SK-N-SH treated with all-trans-retinoic acid at 6 μM for 48 hours (cell line): Measurements from ENCODE around the gene GREM1.

ENCODE experiments used
- ISL1 ChIP-seq: fragments of 250-450 bp; sonication (Bioruptor Pico); IDR thresholded peaks from 2 replicates; pipeline ENCODE4 v2.1.2; 2022; ENCODE audit warnings: mild to moderate bottlenecking, moderate library complexity
- RARB ChIP-seq: fragments of 250-450 bp; sonication (Bioruptor Pico); IDR thresholded peaks from 2 replicates; pipeline ENCODE4 v1.8.0; 2021; ENCODE audit warnings: mild to moderate bottlenecking, moderate library complexity
- SNAI2 ChIP-seq: fragments of 250-450 bp; sonication (Bioruptor Pico); IDR thresholded peaks from 2 replicates; pipeline ENCODE4 v1.5.0; 2020; ENCODE audit warnings: mild to moderate bottlenecking, moderate library complexity
- TCF4 ChIP-seq: fragments of 250-450 bp; sonication (Bioruptor Pico); IDR thresholded peaks from 2 replicates; pipeline ENCODE4 v1.8.0; 2021; ENCODE audit warnings: mild to moderate bottlenecking, moderate library complexity, borderline replicate concordance
- ZC3H10 ChIP-seq: fragments of 250-450 bp; sonication (Bioruptor Pico); IDR thresholded peaks from 2 replicates; pipeline ENCODE4 v1.5.1; 2021; ENCODE audit warnings: mild to moderate bottlenecking, moderate library complexity
- TF ChIP-seq, protein P1 (sequence below): fragments of 250-450 bp; sonication (Bioruptor Pico); IDR thresholded peaks from 2 replicates; pipeline ENCODE4 v1.8.0; 2020; ENCODE audit warnings: mild to moderate bottlenecking, moderate library complexity, borderline replicate concordance
- TF ChIP-seq, protein P2 (sequence below): fragments of 250-450 bp; sonication (Bioruptor Pico); IDR thresholded peaks from 2 replicates; pipeline ENCODE4 v1.8.0; 2021; ENCODE audit warnings: low read depth, mild to moderate bottlenecking, moderate library complexity, borderline replicate concordance
- TF ChIP-seq, protein P3 (sequence below): fragments of 250-450 bp; sonication (Bioruptor Pico); IDR thresholded peaks from 2 replicates; pipeline ENCODE4 v1.5.1; 2020; ENCODE audit warnings: low read depth, mild to moderate bottlenecking, moderate library complexity

DNA sequence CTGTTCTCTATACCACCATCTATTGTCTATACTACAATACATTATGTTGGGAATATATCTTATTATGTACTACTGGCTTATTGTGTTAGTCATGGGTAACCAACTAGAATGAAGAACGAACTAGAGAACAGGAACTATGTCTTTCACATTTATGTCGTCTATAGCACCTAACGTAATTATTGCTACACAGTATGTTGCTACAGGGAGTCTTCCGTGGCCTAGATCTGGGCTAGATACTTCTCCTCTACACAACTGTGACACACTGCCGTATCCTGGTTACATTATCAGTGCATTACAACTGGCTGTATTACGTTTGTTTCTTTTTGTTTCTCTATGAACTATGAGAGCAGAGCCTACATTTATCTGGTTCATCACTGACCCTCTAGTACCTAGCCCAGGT lies 42.3 kb upstream of the GREM1 start:
- no peak for TF ChIP-seq SNAI2 (CRISPR knock-in tag)
- TF ChIP-seq ZC3H10 (CRISPR knock-in tag) = no peak
- TF ChIP-seq TCF4 (CRISPR knock-in tag) = no peak
- TF ChIP-seq ISL1 (CRISPR knock-in tag) = no peak
- TF ChIP-seq, protein P1, sequence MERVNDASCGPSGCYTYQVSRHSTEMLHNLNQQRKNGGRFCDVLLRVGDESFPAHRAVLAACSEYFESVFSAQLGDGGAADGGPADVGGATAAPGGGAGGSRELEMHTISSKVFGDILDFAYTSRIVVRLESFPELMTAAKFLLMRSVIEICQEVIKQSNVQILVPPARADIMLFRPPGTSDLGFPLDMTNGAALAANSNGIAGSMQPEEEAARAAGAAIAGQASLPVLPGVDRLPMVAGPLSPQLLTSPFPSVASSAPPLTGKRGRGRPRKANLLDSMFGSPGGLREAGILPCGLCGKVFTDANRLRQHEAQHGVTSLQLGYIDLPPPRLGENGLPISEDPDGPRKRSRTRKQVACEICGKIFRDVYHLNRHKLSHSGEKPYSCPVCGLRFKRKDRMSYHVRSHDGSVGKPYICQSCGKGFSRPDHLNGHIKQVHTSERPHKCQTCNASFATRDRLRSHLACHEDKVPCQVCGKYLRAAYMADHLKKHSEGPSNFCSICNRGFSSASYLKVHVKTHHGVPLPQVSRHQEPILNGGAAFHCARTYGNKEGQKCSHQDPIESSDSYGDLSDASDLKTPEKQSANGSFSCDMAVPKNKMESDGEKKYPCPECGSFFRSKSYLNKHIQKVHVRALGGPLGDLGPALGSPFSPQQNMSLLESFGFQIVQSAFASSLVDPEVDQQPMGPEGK (CRISPR knock-in tag) = no peak
- TF ChIP-seq, protein P2, sequence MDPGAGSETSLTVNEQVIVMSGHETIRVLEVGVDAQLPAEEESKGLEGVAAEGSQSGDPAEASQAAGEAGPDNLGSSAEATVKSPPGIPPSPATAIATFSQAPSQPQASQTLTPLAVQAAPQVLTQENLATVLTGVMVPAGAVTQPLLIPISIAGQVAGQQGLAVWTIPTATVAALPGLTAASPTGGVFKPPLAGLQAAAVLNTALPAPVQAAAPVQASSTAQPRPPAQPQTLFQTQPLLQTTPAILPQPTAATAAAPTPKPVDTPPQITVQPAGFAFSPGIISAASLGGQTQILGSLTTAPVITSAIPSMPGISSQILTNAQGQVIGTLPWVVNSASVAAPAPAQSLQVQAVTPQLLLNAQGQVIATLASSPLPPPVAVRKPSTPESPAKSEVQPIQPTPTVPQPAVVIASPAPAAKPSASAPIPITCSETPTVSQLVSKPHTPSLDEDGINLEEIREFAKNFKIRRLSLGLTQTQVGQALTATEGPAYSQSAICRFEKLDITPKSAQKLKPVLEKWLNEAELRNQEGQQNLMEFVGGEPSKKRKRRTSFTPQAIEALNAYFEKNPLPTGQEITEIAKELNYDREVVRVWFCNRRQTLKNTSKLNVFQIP (CRISPR knock-in tag) = no peak
- no peak for TF ChIP-seq RARB
- TF ChIP-seq, protein P3, sequence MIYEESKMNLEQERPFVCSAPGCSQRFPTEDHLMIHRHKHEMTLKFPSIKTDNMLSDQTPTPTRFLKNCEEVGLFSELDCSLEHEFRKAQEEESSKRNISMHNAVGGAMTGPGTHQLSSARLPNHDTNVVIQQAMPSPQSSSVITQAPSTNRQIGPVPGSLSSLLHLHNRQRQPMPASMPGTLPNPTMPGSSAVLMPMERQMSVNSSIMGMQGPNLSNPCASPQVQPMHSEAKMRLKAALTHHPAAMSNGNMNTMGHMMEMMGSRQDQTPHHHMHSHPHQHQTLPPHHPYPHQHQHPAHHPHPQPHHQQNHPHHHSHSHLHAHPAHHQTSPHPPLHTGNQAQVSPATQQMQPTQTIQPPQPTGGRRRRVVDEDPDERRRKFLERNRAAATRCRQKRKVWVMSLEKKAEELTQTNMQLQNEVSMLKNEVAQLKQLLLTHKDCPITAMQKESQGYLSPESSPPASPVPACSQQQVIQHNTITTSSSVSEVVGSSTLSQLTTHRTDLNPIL (CRISPR knock-in tag) = no peak
